22Rv1 (cell line): ENCODE measurements around the gene RAMP3.
A peak's percentile ranks its signal among the peaks of the same experiment; 100 is the strongest.

Source experiments
- H3K27ac ChIP-seq: fragments of 450-650 bp; 2 replicates; pipeline ENCODE4 v1.5.1; 2017
- ZFX ChIP-seq: fragments of 450-650 bp; IDR thresholded peaks from 2 replicates; pipeline ENCODE4 v1.6.1; 2017; ENCODE audit warnings: antibody characterized with exemption, borderline replicate concordance
- TF ChIP-seq, protein P1 (sequence below): fragments of 450-650 bp; IDR thresholded peaks from 2 replicates; pipeline ENCODE4 v1.5.1; 2017; ENCODE audit warnings: mild to moderate bottlenecking

RAMP3 gene

DNA sequence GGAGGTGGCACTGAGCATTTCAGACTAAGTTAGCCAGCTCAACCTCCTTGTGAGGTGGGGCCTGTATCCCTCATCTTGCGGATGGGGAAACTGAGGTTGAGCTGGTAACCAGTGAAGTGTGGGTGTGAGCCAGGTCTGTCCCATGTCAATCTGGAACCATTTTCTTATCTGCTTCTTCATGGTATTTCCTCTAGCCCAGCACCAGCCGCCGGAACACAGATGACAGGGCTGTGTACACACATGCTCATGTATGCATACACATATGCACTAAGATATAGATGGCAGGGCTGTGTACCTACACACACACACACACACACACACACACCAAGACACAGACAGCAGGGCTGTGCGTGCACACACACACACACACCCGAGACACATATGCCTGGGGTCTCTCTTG, 18.5 kb downstream of the RAMP3 start:
- no peak for TF ChIP-seq ZFX
- TF ChIP-seq, protein P1, sequence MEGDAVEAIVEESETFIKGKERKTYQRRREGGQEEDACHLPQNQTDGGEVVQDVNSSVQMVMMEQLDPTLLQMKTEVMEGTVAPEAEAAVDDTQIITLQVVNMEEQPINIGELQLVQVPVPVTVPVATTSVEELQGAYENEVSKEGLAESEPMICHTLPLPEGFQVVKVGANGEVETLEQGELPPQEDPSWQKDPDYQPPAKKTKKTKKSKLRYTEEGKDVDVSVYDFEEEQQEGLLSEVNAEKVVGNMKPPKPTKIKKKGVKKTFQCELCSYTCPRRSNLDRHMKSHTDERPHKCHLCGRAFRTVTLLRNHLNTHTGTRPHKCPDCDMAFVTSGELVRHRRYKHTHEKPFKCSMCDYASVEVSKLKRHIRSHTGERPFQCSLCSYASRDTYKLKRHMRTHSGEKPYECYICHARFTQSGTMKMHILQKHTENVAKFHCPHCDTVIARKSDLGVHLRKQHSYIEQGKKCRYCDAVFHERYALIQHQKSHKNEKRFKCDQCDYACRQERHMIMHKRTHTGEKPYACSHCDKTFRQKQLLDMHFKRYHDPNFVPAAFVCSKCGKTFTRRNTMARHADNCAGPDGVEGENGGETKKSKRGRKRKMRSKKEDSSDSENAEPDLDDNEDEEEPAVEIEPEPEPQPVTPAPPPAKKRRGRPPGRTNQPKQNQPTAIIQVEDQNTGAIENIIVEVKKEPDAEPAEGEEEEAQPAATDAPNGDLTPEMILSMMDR: no peak

DNA sequence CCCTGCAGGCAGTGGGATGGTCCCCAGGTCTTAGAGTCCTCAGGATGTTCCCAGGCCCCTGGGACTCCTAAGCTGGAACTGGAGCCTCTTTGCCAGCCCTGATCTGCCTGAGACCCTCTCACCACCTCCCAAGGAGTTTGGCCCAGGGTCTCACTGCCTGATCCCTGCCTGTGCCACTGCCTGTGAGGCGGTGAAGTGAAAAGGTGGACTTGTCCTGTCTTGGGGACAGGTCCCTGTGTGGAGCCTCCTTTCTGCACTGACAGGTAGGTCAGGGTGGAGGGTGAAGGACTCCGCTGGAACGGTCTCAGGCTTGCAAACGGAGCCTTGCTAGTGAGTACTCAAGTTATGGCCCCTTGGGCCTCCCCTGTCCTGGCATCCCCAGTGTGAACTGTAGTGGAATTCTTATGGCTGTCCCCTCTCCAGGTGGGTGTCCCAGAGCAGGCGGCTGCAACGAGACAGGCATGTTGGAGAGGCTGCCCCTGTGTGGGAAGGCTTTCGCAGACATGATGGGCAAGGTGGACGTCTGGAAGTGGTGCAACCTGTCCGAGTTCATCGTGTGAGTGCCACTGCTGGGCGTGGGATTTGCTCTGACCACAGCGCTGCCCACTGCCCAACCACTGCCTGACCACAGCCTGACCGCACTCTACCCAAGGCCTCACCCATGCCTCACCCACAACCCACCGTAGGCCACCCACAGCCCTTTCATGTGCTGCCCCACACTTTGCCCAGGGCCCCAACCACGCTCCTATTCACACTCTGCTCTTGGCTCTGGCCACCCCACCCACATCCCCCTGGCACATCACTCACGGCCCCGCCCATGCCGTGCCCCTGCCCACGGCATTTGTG, 19.5 kb downstream of the RAMP3 start:
- no peak for TF ChIP-seq ZFX
- TF ChIP-seq, protein P1: no peak
- H3K27ac ChIP-seq: no peak overlapping the region

More for the DNA sequence above, 18.5 kb downstream of the RAMP3 start:
- H3K27ac ChIP-seq: no peak overlapping the region

DNA sequence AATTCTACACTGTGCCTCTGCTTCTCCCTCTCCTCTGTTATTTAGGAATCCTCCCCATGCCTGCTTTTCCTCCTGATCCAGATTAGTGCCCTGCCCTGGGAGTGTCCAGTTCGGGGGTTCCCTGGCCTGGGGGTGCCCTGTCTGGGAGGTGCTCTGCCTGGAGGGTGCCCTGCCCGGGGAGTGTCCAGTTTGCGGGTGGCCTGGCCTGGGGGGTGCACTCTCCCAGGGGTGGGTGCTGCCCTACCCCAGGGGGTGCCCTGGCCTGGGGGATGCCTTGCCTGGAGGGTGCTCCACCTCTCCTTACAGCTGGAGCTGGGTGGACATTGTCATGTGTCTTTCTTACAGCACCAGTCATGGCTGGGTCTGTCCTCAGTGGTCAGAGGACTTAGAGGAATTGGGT, 20.2 kb downstream of the RAMP3 start:
- no peak for TF ChIP-seq ZFX
- TF ChIP-seq, protein P1: no peak
- H3K27ac ChIP-seq: no peak overlapping the region

DNA sequence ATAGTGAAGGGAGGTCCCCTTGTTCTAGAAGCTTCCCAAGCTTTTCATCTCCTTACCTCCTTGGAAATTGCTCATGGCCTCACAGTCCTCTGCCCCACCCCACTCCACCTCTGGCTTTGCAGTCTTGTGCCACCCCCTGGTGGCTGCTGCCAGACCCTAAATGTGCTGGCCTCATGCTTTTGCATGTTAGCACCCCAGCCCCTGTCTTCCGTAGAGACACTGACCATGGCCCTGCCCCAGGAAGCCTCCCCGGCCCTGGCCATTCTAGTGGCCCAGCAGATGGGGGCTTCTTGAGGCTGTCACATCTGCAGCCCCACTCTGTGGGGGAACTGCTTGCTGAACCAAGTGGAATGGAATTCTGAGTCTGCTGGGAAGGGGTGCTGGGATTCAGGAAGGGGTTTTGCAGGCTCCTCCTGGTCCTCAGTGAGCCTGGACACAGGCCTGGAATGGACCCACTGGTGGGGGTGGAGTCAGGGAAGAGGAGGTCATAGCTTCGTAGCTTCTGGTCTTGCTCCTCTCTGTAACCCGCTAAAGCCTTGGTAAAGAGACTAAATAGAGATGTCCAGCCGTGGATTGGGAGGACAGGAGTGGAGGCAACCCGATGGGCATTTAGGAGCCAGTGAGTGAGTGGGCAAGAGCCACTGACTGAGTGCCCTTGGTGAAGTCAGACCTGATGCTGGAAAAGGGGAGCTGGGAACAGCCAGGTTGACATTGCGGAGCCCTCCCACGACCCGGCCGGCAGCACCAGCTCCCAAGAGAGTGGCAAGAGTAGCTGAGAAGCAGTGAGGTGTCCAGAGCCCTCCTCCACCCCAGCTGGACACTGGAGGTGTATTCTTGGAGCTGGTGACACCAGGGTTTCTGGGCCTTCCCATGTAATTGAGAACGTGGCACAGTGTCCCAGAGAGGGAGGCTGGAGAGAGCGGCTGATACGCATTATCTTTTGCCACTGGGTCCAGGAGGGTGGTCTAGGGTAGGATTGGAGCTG, 20.9 kb downstream of the RAMP3 start:
- TF ChIP-seq ZFX: no peak
- TF ChIP-seq, protein P1: peak; percentile 31

DNA sequence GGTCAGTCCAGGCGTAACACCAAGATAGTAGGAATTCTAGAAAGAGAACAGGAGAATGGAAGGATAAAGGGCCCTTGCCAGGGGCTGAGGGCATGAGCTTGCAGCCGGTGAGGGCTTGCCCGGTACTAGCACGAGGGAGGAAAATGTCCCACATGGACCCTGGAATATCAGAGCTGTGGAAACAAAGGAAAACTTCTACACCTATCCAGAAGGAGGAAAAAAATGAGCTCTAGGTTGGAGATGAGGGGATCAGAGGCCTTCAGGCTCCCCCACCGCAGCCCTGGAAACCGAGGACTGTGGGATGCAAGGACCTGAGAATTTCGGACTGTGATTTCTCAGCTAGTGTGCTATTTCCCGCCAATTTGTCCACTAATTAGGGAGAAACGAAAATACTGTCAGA, 22.1 kb downstream of the RAMP3 start:
- no peak for TF ChIP-seq ZFX
- TF ChIP-seq, protein P1: no peak
- H3K27ac ChIP-seq: no peak overlapping the region

More for the DNA sequence above, 20.9 kb downstream of the RAMP3 start:
- H3K27ac ChIP-seq: no peak overlapping the region

DNA sequence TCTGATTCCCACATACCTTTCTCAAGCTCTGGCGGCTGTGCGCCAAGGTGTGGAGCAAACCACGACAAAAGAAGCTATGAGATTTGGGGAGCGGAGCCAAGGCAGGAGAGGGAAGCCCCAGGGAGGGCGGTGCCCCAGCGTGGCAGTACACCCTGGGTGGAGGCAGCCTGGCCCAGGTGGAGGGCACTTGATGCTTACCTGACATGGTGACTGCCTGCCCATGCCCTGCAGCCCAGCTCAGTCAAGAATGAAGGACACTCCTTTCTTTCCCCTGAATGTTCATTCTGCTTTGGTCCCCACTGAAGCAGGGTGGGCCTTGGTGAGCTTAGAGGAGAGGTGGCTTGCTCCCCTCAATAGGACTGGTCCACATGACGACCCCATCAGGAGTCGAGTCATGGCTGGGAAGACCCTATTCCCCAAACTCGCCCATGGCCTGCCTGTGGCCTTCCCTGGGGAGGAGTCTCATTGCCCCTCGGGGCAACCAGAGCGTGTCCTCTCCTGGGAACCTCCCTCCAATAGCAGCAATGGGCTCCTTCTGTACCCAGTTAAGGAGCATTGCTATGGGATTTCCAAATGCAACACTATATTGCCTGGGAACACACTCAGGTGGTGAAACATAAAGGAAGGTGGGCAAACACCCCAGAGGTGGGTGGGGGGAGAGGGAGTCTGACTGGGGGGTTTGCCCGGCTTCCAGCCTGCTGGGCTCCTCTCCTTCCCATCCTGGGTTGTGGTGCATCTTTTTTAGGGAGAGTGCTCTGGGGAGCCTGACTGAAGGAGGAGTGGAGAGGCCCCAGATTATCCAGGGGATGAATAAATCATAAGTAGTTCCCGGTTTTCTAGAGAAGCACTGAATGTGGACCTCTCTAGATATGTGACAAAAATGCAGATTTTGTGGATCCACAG, 22.7 kb downstream of the RAMP3 start:
- H3K27ac ChIP-seq: no peak overlapping the region
- no peak for TF ChIP-seq ZFX
- TF ChIP-seq, protein P1: no peak
